ENCODE results near the gene LDB2. TPM values are rescaled to one million over a fixed set of nuclear protein-coding genes. Genes with fewer than 3 reads are reported as not detected.

LDB2 gene
- total RNA-seq, 4 donors from 2014 or later = 26.4 to 62.7 (median 40.7) TPM

- Histone ChIP-seq H3K27ac (no peak overlapping the region), H3K4me1 (peaks cover 0 to 13% (median 0%) of the 10 kb centered on the region in 4 donors), H3K9me3 (no peaks in the 10 kb centered on the region), H3K27me3 (no peaks in the 10 kb centered on the region), H3K36me3 (no peaks in the 10 kb centered on the region), H3K4me3 (no peak overlapping the region)
- no peak for TF ChIP-seq POLR2A (IDR thresholded peaks at IDR 0.05)
- TF ChIP-seq EP300 (IDR thresholded peaks at IDR 0.05) = no peak
- TF ChIP-seq CTCF (IDR thresholded peaks at IDR 0.05) = no peak
- no peak for DNase-seq (ENCODE audit: low spot score in 2 of 2)
- WGBS, 2 donors = 75 to 90% methylated on average over 1 of the region's 1 CpG
These were observed 377.1 kb downstream of the LDB2 start for GRCh38 chr4:16521156-16521915.

- Histone ChIP-seq H3K9me3 (no peaks in the 10 kb centered on the region), H3K4me3 (no peak overlapping the region), H3K36me3 (no peaks in the 10 kb centered on the region), H3K27me3 (no peaks in the 10 kb centered on the region), H3K4me1 (peaks cover 0 to 10% (median 0%) of the 10 kb centered on the region in 4 donors), H3K27ac (no peak overlapping the region)
- WGBS, 2 donors = 38 to 42% methylated on average over 5 of the region's 5 CpGs
- peak; percentile 30 to 75 for DNase-seq (ENCODE audit: low spot score in 2 of 2)
- TF ChIP-seq EP300 (IDR thresholded peaks at IDR 0.05) (peak in 1 of 2 donors; percentile 47), POLR2A (IDR thresholded peaks at IDR 0.05) (no peak), CTCF (IDR thresholded peaks at IDR 0.05) (peak in 3 of 5 experiments; percentile 20 to 53 (median 39))
These were observed 381.5 kb downstream of the LDB2 start for GRCh38 chr4:16516796-16517439.

- H3K27me3 ChIP-seq = no peaks in the 10 kb centered on the region
- WGBS, 2 donors = 56 to 57% methylated on average over 2 of the region's 2 CpGs
- no peak for DNase-seq (ENCODE audit: low spot score in 2 of 2)
- TF ChIP-seq CTCF (IDR thresholded peaks at IDR 0.05) = no peak
- peaks cover 0 to 10% (median 0%) of the 10 kb centered on the region in 4 donors for H3K4me1 ChIP-seq
- peaks cover 0 to 20% (median 0%) of the 10 kb centered on the region in 3 donors for H3K36me3 ChIP-seq
- no peak overlapping the region for H3K4me3 ChIP-seq
- H3K27ac ChIP-seq = no peak overlapping the region
- H3K9me3 ChIP-seq = peaks cover 0 to 10% (median 2%) of the 10 kb centered on the region in 4 donors
These were observed 384.6 kb downstream of the LDB2 start for GRCh38 chr4:16513876-16514275.

GRCh38 chr4:16508968-16509367 is 389.5 kb downstream of the LDB2 start:
- Histone ChIP-seq H3K36me3 (peaks cover 0 to 30% (median 0%) of the 10 kb centered on the region in 3 donors), H3K9me3 (peaks cover 0 to 10% (median 2%) of the 10 kb centered on the region in 4 donors), H3K4me3 (no peak overlapping the region), H3K4me1 (no peaks in the 10 kb centered on the region), H3K27me3 (no peaks in the 10 kb centered on the region), H3K27ac (no peak overlapping the region)
- TF ChIP-seq CTCF (IDR thresholded peaks at IDR 0.05) = peak in 1 of 5 experiments; percentile 13
- no peak for TF ChIP-seq EP300 (IDR thresholded peaks at IDR 0.05)
- 71 to 76% methylated on average over 1 of the region's 1 CpG for whole genome bisulfite sequencing, 2 donors
- DNase-seq (ENCODE audit: low spot score in 2 of 2) = no peak

- no peak for DNase-seq (ENCODE audit: low spot score in 2 of 2)
- Histone ChIP-seq H3K27me3 (no peaks in the 10 kb centered on the region), H3K4me3 (no peak overlapping the region), H3K9me3 (peaks cover 0 to 20% (median 2%) of the 10 kb centered on the region in 4 donors), H3K4me1 (no peaks in the 10 kb centered on the region), H3K36me3 (peaks cover 0 to 42% (median 0%) of the 10 kb centered on the region in 3 donors), H3K27ac (no peak overlapping the region)
- no peak for TF ChIP-seq POLR2A (IDR thresholded peaks at IDR 0.05)
- TF ChIP-seq CTCF (IDR thresholded peaks at IDR 0.05) = no peak
- no peak for TF ChIP-seq EP300 (IDR thresholded peaks at IDR 0.05)
- WGBS, 2 donors = 78 to 84% methylated on average over 7 of the region's 7 CpGs
These were observed 392.7 kb downstream of the LDB2 start for GRCh38 chr4:16505726-16506125.

Measured in tibial nerve (tissue), 4 donors.